Stomach (tissue), 9 donors: Measurements from ENCODE around the gene CAPZB. TPM values are rescaled to one million over a fixed set of nuclear protein-coding genes. Genes with fewer than 3 reads are reported as not detected.

Experiments used
- DNase-seq, 2 donors: peaks; one replicate each; pipeline versions ENCODE4 v3.0.0 to v3.0.0-alpha.2; 2013 to 2019
- H3K27ac ChIP-seq, 5 donors: fragments of 200-600 bp in 4 of 5; sonication (generic) in 4 of 5; one replicate each; pipeline ENCODE4 v1.5.1; 2013 to 2019; ENCODE audit warnings: mild to moderate bottlenecking in 1 of 5, moderate library complexity in 1 of 5
- H3K27me3 ChIP-seq, 3 donors: fragments of 200-600 bp; sonication (generic); one replicate each; pipeline ENCODE4 v1.5.1; 2017 to 2019; ENCODE audit warnings: mixed run types in 1 of 3
- H3K36me3 ChIP-seq, 4 donors: fragments of 200-600 bp; sonication (generic); 1 replicate in 3 of 4; 2 replicates in 1 of 4; pipeline ENCODE4 v1.5.1; 2016 to 2019
- H3K4me1 ChIP-seq, 4 donors: fragments of 200-600 bp; sonication (generic); one replicate each; pipeline ENCODE4 v1.5.1; 2016 to 2019
- H3K4me3 ChIP-seq, 4 donors: fragments of 200-600 bp; sonication (generic) in 3 of 4; one replicate each; pipeline ENCODE4 v1.5.1; 2016 to 2019; ENCODE audit warnings: mild to moderate bottlenecking in 1 of 4
- H3K9me3 ChIP-seq, 4 donors: fragments of 200-600 bp; sonication (generic); one replicate each; pipeline ENCODE4 v1.5.1; 2016 to 2019
- EP300 ChIP-seq: sonication (generic); formaldehyde crosslinking; IDR thresholded peaks from one replicate; pipeline ENCODE4 v1.6.1; 2017; ENCODE audit warnings: antibody characterized with exemption
- POLR2A ChIP-seq, 4 donors: fragments of 450-650 bp; IDR thresholded peaks; one replicate each; pipeline ENCODE4 v1.6.1; 2016; ENCODE audit warnings: antibody characterized with exemption in 4 of 4, control low read depth in 2 of 4, mild to moderate bottlenecking in 1 of 4, moderate library complexity in 1 of 4
- POLR2AphosphoS5 ChIP-seq, 3 donors: sonication (generic); formaldehyde crosslinking; IDR thresholded peaks; one replicate each; pipeline ENCODE4 v1.6.1; 2016; ENCODE audit warnings: antibody characterized with exemption in 3 of 3
- WGBS, 5 donors: extraction: QIAGEN DNeasy Blood & Tissue Kit in 3 of 5; methylation state at CpG; one replicate each; pipeline versions ENCODE4 v1.1.5 to v1.1.7; 2013 to 2018; 5-methylcytosine and 5-hydroxymethylcytosine counted together
- intact Hi-C: fragments of 100-400 bp; cut with DNase I; formaldehyde crosslinking; loops from one replicate; pipeline ENCODE4 v1.15.1; 2023; ENCODE audit warnings: low total_unique reads
- polyA plus RNA-seq, 3 donors: library from polyadenylated mRNA; stranded (reverse); fragments of 200-250 nt; gene quantifications; one replicate each; pipeline ENCODE4 v1.2.3, GENCODE V29; 2013
- total RNA-seq, 5 donors: library from RNA; depleted of rRNA; stranded (reverse); fragments of >200 nt; gene quantifications; one replicate each; pipeline versions ENCODE4 v1.1.0 to v1.2.3, GENCODE V29; 2014 to 2016
- TF ChIP-seq, protein P1 (sequence below), 7 experiments: fragments of 450-650 bp in 4 of 7; fragments of 200-600 bp in 3 of 7; sonication (generic) in 3 of 7; IDR thresholded peaks; one replicate each; pipeline ENCODE4 v1.5.1; 2016 to 2019; ENCODE audit warnings: antibody characterized with exemption in 7 of 7, control low read depth in 2 of 7, mild to moderate bottlenecking in 1 of 7
- donor health status: healthy with polysubstance abuse.
- donor health status: Bipolar disorder and iron deficiency.
- donor health status: healthy.

The CAPZB gene
- total and polyA plus RNA-seq, 8 donors: 84.9 to 345 (median 155) TPM

DNA sequence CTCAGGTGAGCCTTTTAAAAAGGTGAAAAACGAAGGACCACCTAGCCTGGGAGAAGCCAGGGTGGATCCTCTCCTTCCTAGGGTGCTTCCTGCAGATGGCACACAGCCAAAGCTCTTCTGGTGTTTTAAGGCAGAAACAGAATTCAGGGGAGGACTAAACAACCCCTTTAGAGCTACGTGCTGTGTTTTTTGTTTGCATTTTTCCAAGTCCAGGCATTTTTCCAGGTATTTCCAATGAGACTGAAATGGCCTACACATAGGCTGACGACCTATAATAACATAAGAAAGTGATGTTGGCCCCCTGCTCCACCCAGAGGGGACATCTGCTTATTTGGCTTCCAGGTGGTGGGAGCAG, 83.8 kb downstream of the CAPZB start:
- Histone ChIP-seq H3K4me1 (peaks cover 38 to 94% (median 66%) of the 10 kb centered on the region in 4 donors), H3K27ac (peak overlapping the region in 4 of 5 donors; percentile 48 to 73 (median 62))
- intact Hi-C loops: no loop called here

DNA sequence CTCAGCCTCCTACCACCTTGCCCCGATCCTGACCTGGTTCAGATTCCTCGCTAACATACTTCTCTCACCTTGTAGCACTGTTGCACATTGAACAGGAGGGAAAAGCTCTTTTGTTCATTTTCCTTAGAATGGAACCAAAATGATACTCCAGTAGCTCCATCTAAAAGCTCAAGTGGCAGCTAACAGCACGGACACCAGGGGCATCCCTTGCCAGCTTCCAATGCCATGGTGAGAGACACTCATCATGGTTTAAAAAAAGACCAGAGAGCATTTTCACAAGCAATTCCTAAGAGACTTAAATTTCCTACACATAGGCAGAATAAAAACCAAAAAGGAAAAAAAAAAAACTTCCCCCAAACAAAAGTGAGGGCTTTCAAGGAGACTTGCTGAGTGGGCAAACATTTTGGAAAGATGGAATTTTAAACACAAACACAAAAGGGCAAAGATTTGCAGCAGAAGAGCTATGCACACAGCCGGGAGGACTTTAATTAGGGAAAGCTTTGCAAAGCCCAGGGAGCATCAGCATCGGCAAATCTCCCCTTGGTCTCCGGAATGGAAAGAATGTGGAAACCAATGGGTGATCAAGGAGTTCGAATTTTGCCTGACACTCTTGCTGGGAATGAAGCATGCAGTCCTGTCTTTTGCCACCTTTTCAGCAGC, 84.3 kb downstream of the CAPZB start:
- no peak for DNase-seq
- H3K4me3 ChIP-seq: no peak overlapping the region
- peaks cover 34 to 94% (median 64%) of the 10 kb centered on the region in 4 donors for H3K4me1 ChIP-seq
- H3K27me3 ChIP-seq: no peaks in the 10 kb centered on the region
- WGBS, 5 donors: 55 to 78% (median 72%) methylated on average over 7 of the region's 7 CpGs
- peaks cover 2 to 27% (median 13%) of the 10 kb centered on the region in 4 donors for H3K36me3 ChIP-seq
- H3K9me3 ChIP-seq: no peaks in the 10 kb centered on the region
- TF ChIP-seq POLR2AphosphoS5 (IDR thresholded peaks at IDR 0.05) (no peak), POLR2A (IDR thresholded peaks at IDR 0.05) (no peak), EP300 (no peak)
- TF ChIP-seq, protein P1, sequence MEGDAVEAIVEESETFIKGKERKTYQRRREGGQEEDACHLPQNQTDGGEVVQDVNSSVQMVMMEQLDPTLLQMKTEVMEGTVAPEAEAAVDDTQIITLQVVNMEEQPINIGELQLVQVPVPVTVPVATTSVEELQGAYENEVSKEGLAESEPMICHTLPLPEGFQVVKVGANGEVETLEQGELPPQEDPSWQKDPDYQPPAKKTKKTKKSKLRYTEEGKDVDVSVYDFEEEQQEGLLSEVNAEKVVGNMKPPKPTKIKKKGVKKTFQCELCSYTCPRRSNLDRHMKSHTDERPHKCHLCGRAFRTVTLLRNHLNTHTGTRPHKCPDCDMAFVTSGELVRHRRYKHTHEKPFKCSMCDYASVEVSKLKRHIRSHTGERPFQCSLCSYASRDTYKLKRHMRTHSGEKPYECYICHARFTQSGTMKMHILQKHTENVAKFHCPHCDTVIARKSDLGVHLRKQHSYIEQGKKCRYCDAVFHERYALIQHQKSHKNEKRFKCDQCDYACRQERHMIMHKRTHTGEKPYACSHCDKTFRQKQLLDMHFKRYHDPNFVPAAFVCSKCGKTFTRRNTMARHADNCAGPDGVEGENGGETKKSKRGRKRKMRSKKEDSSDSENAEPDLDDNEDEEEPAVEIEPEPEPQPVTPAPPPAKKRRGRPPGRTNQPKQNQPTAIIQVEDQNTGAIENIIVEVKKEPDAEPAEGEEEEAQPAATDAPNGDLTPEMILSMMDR (IDR thresholded peaks at IDR 0.05): no peak
- H3K27ac ChIP-seq: peak overlapping the region in 4 of 5 donors; percentile 48 to 73 (median 62)
- intact Hi-C loops: no loop called here

More for the DNA sequence above, 83.8 kb downstream of the CAPZB start:
- Histone ChIP-seq H3K27me3 (no peaks in the 10 kb centered on the region), H3K36me3 (peaks cover 0 to 24% (median 9%) of the 10 kb centered on the region in 4 donors), H3K4me3 (no peak overlapping the region), H3K9me3 (no peaks in the 10 kb centered on the region)
- no peak for TF ChIP-seq POLR2AphosphoS5 (IDR thresholded peaks at IDR 0.05)
- no peak for DNase-seq
- 33 to 55% (median 42%) methylated on average over 3 of the region's 3 CpGs for WGBS, 5 donors

DNA sequence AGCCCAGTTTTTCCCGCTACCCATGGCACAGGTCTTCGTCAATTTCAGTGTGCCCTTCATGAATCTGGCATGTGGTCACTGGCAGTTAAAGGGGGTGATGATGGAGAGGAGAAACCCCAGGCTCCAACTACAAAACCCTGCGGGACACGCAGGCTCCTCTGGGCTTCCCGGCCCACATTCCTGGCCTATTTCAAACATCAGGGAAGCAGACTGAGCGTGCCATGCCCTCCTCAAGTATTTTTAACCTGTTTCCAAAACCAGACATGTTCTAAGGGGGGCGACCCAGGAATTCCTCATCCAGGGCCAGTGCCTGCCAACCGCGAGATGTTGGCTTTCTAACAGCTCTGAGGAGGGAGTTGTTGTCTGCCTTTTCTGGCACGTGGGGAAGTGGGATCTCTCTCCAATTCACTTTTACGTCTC, 85.1 kb downstream of the CAPZB start:
- H3K4me1 ChIP-seq: peaks cover 32 to 95% (median 64%) of the 10 kb centered on the region in 4 donors
- H3K9me3 ChIP-seq: no peaks in the 10 kb centered on the region
- H3K4me3 ChIP-seq: no peak overlapping the region
- TF ChIP-seq, protein P1 (IDR thresholded peaks at IDR 0.05): no peak
- no peak for TF ChIP-seq POLR2A (IDR thresholded peaks at IDR 0.05)
- no peak for TF ChIP-seq POLR2AphosphoS5 (IDR thresholded peaks at IDR 0.05)
- TF ChIP-seq EP300: no peak
- intact Hi-C loops: no loop called here
- H3K27me3 ChIP-seq: no peaks in the 10 kb centered on the region
- WGBS, 5 donors: 74 to 89% (median 81%) methylated on average over 11 of the region's 11 CpGs
- peak overlapping the region in 4 of 5 donors; percentile 48 to 73 (median 62) for H3K27ac ChIP-seq
- peaks cover 3 to 32% (median 21%) of the 10 kb centered on the region in 4 donors for H3K36me3 ChIP-seq
- DNase-seq: no peak

DNA sequence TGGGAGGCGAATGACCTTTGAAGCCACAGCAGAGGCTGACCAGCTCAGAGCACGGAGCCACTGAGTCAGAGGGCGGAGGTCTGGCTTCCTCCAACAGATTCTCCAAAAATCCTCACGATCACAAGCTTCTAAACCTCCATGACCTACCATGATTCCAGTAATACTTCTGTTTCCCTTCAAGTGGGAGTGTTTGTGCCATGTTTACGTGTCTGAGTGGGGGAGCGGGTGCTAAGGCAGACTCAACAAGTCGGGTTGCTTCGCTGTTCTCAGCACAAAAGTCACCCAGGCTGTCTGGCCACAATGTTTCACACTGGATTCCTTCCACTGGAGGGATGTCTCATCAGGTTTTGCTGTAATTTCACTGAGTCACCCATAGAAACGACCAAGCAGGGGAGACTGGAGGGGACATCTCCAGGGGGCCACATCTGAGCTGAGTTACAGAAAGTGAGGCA, 87.0 kb downstream of the CAPZB start:
- intact Hi-C loops: no loop called here
- Histone ChIP-seq H3K9me3 (no peaks in the 10 kb centered on the region), H3K27me3 (no peaks in the 10 kb centered on the region), H3K36me3 (peaks cover 3 to 38% (median 21%) of the 10 kb centered on the region in 4 donors), H3K4me3 (no peak overlapping the region), H3K27ac (peak overlapping the region; percentile 51 to 76 (median 58)), H3K4me1 (peaks cover 26 to 98% (median 64%) of the 10 kb centered on the region in 4 donors)
- peak in 1 of 2 donors; percentile 30 for DNase-seq
- WGBS, 5 donors: 51 to 77% (median 72%) methylated on average over 9 of the region's 9 CpGs
- TF ChIP-seq POLR2AphosphoS5 (IDR thresholded peaks at IDR 0.05) (peak in 2 of 3 donors; percentile 46 to 89), POLR2A (IDR thresholded peaks at IDR 0.05) (no peak), EP300 (no peak)
- TF ChIP-seq, protein P1 (IDR thresholded peaks at IDR 0.05): peak in 1 of 7 experiments; percentile 32
